Adrenal gland (tissue), 12 donors: ENCODE data around the gene ST6GALNAC5. TPM values are rescaled to one million over a fixed set of nuclear protein-coding genes. Genes with fewer than 3 reads are reported as not detected.

ENCODE experiments used
- DNase-seq, 7 donors: peaks; one replicate each; pipeline ENCODE4 v3.0.0-alpha.2; 2019 to 2020
- H3K27ac ChIP-seq, 5 donors: fragments of 200-600 bp; sonication (generic) in 4 of 5; 1 replicate in 3 of 5; 2 replicates in 2 of 5; pipeline versions ENCODE4 v1.5.1 to v1.8.0; 2016 to 2020; ENCODE audit warnings: mild to moderate bottlenecking in 1 of 5
- H3K27me3 ChIP-seq: fragments of 200-600 bp; 2 replicates; pipeline ENCODE4 v1.8.0; 2021
- H3K36me3 ChIP-seq, 2 donors: fragments of 200-600 bp; replicated peaks in 1 of 2; 1 replicate in 1 of 2; 2 replicates in 1 of 2; pipeline versions ENCODE4 v1.5.1 to v1.8.0; 2018 to 2022
- H3K4me1 ChIP-seq, 2 donors: fragments of 200-600 bp; replicated peaks in 1 of 2; 1 replicate in 1 of 2; 2 replicates in 1 of 2; pipeline versions ENCODE4 v1.5.1 to v1.8.0; 2018 to 2021
- H3K4me3 ChIP-seq, 4 donors: fragments of 200-600 bp; sonication (generic) in 3 of 4; one replicate each; pipeline ENCODE4 v1.5.1; 2016 to 2018
- H3K9me3 ChIP-seq, 3 donors: fragments of 200-600 bp; sonication (generic) in 1 of 3; replicated peaks in 1 of 3; 1 replicate in 2 of 3; 2 replicates in 1 of 3; pipeline versions ENCODE4 v1.5.1 to v1.8.0; 2016 to 2021
- CTCF ChIP-seq, 6 experiments: fragments of 450-650 bp in 4 of 6; fragments of 200-600 bp in 2 of 6; sonication (generic) in 1 of 6; IDR thresholded peaks; 1 replicate in 5 of 6; 2 replicates in 1 of 6; pipeline versions ENCODE4 v1.5.1 to v1.8.0; 2016 to 2021; ENCODE audit warnings: antibody characterized with exemption in 6 of 6, mild to moderate bottlenecking in 2 of 6, moderate library complexity in 1 of 6
- POLR2A ChIP-seq, 2 donors: fragments of 450-650 bp; IDR thresholded peaks; one replicate each; pipeline ENCODE4 v1.6.1; 2017; ENCODE audit warnings: antibody characterized with exemption in 2 of 2, mild to moderate bottlenecking in 2 of 2, moderate library complexity in 1 of 2
- WGBS, 4 donors: extraction: QIAGEN DNeasy Blood & Tissue Kit in 2 of 4; methylation state at CpG; one replicate each; pipeline versions ENCODE4 v1.1.5 to v1.1.7; 2013 to 2017; 5-methylcytosine and 5-hydroxymethylcytosine counted together
- intact Hi-C, 2 donors: fragments of 100-400 bp; cut with DNase I; formaldehyde crosslinking; loops; one replicate each; pipeline versions ENCODE4 v1.14.1 to v1.15.0; 2022 to 2023
- polyA plus RNA-seq, 3 donors: library from polyadenylated mRNA; stranded (reverse); fragments of 200-250 nt in 2 of 3; fragments of 350-450 nt in 1 of 3; fragmentation: Illumina TruSeq in 1 of 3; extraction: RNeasy Lipid Tissue Mini Kit (QIAGEN cat#74804) in 1 of 3; gene quantifications; one replicate each; pipeline ENCODE4 v1.2.3, GENCODE V29; 2013 to 2014
- total RNA-seq, 9 donors: library from RNA; depleted of rRNA in 4 of 9; stranded (reverse); fragments of >200 nt in 4 of 9; fragments of 120-200 nt in 1 of 9; fragmentation: NEBNext Ultra II Directional in 1 of 9; extraction: Animal tissue kit (Norgen Biotek cat#: 25700) in 1 of 9; gene quantifications; one replicate each; pipeline versions ENCODE4 v1.1.0 to v1.2.4, GENCODE V29; 2013 to 2023
- donor health status: healthy with polysubstance abuse.
- donor health status: Bipolar disorder and iron deficiency.
- donor health status: DM: yes; HTN: yes; CAD: no.
- donor health status: DM: no; HTN: no; CAD: no.
- donor health status: DM: no; HTN: no; CAD: no.
- donor health status: DM: yes; HTN: yes; CAD: no.

Gene ST6GALNAC5
- total and polyA plus RNA-seq, 12 donors: 1.1 to 48.4 (median 21.4) TPM

DNA sequence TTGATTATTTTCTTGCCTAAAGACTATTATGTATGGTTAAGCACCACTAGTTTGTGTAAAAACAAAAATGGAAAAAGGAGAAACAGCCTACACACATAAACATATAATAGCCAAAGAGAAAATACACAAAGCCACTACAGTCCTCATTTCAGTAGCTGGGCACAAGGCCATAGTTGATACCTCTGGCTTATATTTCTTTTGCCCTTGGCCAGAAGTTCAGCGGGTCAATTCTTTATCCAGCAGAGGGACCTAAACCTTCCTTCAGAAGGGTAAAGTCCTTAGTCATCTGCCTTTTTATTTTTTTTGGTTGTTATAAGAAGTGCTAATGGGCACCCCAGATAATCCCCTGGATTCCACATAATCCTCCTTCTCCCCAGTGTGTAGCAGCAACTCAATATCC lies 217.8 kb downstream of the ST6GALNAC5 start:
- intact Hi-C loops: no loop called here
- WGBS, 4 donors: 89 to 95% (median 92%) methylated on average over 1 of the region's 1 CpG
- no peaks in the 10 kb centered on the region for H3K9me3 ChIP-seq

GRCh38 chr1:77089756-77090155 lies 222.5 kb downstream of the ST6GALNAC5 start:
- H3K27ac ChIP-seq: no peak overlapping the region
- H3K36me3 ChIP-seq: no peaks in the 10 kb centered on the region
- no peaks in the 10 kb centered on the region for H3K27me3 ChIP-seq
- no peak for DNase-seq
- no peaks in the 10 kb centered on the region for H3K4me1 ChIP-seq
- WGBS, 4 donors: 25 to 45% (median 43%) methylated on average over 2 of the region's 2 CpGs
- intact Hi-C loops: no loop called here
- H3K4me3 ChIP-seq: no peak overlapping the region
- no peaks in the 10 kb centered on the region for H3K9me3 ChIP-seq
- TF ChIP-seq CTCF (IDR thresholded peaks at IDR 0.05) (no peak), POLR2A (IDR thresholded peaks at IDR 0.05) (no peak)

More for the DNA sequence above, 217.8 kb downstream of the ST6GALNAC5 start:
- H3K36me3 ChIP-seq: no peaks in the 10 kb centered on the region
- no peak overlapping the region for H3K4me3 ChIP-seq
- H3K27me3 ChIP-seq: no peaks in the 10 kb centered on the region
- no peak overlapping the region for H3K27ac ChIP-seq
- TF ChIP-seq POLR2A (IDR thresholded peaks at IDR 0.05) (no peak), CTCF (IDR thresholded peaks at IDR 0.05) (no peak)
- no peak for DNase-seq
- no peaks in the 10 kb centered on the region for H3K4me1 ChIP-seq

DNA sequence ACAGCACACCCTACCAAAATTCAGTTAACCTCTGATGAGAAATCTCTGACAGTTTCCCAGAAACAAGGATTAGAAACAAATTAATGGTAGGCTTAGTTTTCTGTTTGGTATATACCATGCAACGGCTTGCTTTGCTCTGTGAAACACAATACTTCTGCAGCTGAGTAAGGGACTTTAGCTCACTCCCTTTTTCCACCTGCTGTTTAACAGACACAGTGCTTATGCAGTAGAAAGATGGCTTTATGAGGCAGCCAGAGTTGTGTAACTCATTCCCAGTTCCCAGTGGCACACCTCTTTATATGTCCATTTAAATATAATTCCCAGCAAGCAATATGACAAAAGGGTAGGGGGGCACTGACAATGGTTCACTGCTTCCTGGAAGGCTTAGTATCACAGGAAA lies 228.0 kb downstream of the ST6GALNAC5 start:
- Histone ChIP-seq H3K4me3 (no peak overlapping the region), H3K4me1 (no peaks in the 10 kb centered on the region), H3K9me3 (no peaks in the 10 kb centered on the region), H3K27me3 (no peaks in the 10 kb centered on the region), H3K36me3 (no peaks in the 10 kb centered on the region), H3K27ac (no peak overlapping the region)
- TF ChIP-seq POLR2A (IDR thresholded peaks at IDR 0.05): no peak
- TF ChIP-seq CTCF (IDR thresholded peaks at IDR 0.05): no peak
- WGBS, 4 donors: 79 to 85% (median 81%) methylated on average over 1 of the region's 1 CpG
- no peak for DNase-seq
- intact Hi-C loops: no loop called here

- no peak overlapping the region for H3K27ac ChIP-seq
- no peaks in the 10 kb centered on the region for H3K36me3 ChIP-seq
- WGBS, 4 donors: 93 to 97% (median 95%) methylated on average over 9 of the region's 9 CpGs
- intact Hi-C loops: no loop called here
- no peaks in the 10 kb centered on the region for H3K4me1 ChIP-seq
- no peak overlapping the region for H3K4me3 ChIP-seq
- no peak for DNase-seq
- TF ChIP-seq POLR2A (IDR thresholded peaks at IDR 0.05) (no peak), CTCF (IDR thresholded peaks at IDR 0.05) (no peak)
- no peaks in the 10 kb centered on the region for H3K27me3 ChIP-seq
- H3K9me3 ChIP-seq: no peaks in the 10 kb centered on the region
Observed at GRCh38 chr1:77096496-77097255, 229.4 kb downstream of the ST6GALNAC5 start.
